ENCODE data around the gene CEMP1. TPM values are rescaled to one million over a fixed set of nuclear protein-coding genes. Genes with fewer than 3 reads are reported as not detected.

The CEMP1 gene
- total RNA-seq, 1 experiment from 2014 or later, result not detected

GRCh38 chr16:2526135-2526534 is 5.1 kb downstream of the CEMP1 start:
- Histone ChIP-seq H3K4me1 (ENCODE audit: insufficient read depth, low read length) (no peaks in the 10 kb centered on the region), H4K91ac (ENCODE audit: insufficient read length, low read depth, low read length) (no peak overlapping the region), H3T11ph (ENCODE audit: low read length) (no peak overlapping the region), H4K5ac (ENCODE audit: insufficient read length, low read depth, low read length) (no peak overlapping the region), H3K4me2 (ENCODE audit: insufficient read depth, insufficient read length, low read length) (no peak overlapping the region), H3K4ac (ENCODE audit: low read depth, low read length) (no peak overlapping the region), H2BK5ac (ENCODE audit: insufficient read length, low read length) (no peak overlapping the region), H3K9me3 (ENCODE audit: control insufficient read depth, low read depth, low read length) (no peaks in the 10 kb centered on the region), H3K79me2 (ENCODE audit: insufficient read depth, low read length) (no peaks in the 10 kb centered on the region), H2BK12ac (ENCODE audit: insufficient read length, low read depth, low read length) (no peak overlapping the region), H3K79me1 (ENCODE audit: insufficient read depth, low read depth, low read length, poor library complexity, severe bottlenecking) (peaks cover 2% of the 10 kb centered on the region), H3K18ac (ENCODE audit: insufficient read length, low read depth, low read length) (no peak overlapping the region), H2BK120ac (ENCODE audit: low read depth, low read length, poor library complexity, severe bottlenecking) (no peak overlapping the region), H3K14ac (ENCODE audit: insufficient read depth, low read length) (no peak overlapping the region), H3K23me2 (ENCODE audit: insufficient read length, low read depth, low read length, poor library complexity, severe bottlenecking) (no peaks in the 10 kb centered on the region), H3K27me3 (ENCODE audit: insufficient read depth, low read length) (no peaks in the 10 kb centered on the region), H3K23ac (ENCODE audit: insufficient read length, low read depth, low read length) (no peak overlapping the region), H3K56ac (ENCODE audit: insufficient read length, low read depth, low read length) (no peak overlapping the region), H3K27ac (ENCODE audit: insufficient read length, low read depth, low read length) (no peak overlapping the region), H4K8ac (replicated peaks; ENCODE audit: insufficient read length, low read depth, low read length) (no peak overlapping the region), H4K20me1 (ENCODE audit: control insufficient read depth, insufficient read depth, insufficient read length) (no peaks in the 10 kb centered on the region), H2AFZ (ENCODE audit: low read length) (no peak overlapping the region), H2BK15ac (ENCODE audit: low read depth, low read length) (no peak overlapping the region), H3K9ac (ENCODE audit: extremely low read depth, insufficient read length, low read length) (no peak overlapping the region), H2AK5ac (ENCODE audit: insufficient read length, low read length) (no peak overlapping the region), H2BK20ac (ENCODE audit: low read depth, low read length, poor library complexity, severe bottlenecking) (no peak overlapping the region)
- Mint-ChIP-seq H3K36me3 (ENCODE audit: insufficient read depth in 1 of 3, low read depth in 3 of 3) (peaks cover 5 to 50% (median 23%) of the 10 kb centered on the region in 3 experiments; a peak in 6 of 7 replicates), H3K9me3 (no peaks in the 10 kb centered on the region), H3K27me3 (ENCODE audit: low read depth) (no peaks in the 10 kb centered on the region; the same call in 1 of the 2 replicates), H3K27ac (no peak overlapping the region), H3K4me3 (no peak overlapping the region), H3K4me1 (peaks cover 4 to 8% of the 10 kb centered on the region in 2 experiments)
- no peak for DNase-seq
- WGBS (ENCODE audit: extremely low coverage, insufficient read length, low lambda C conversion rate), result no CpG with 5 or more reads among the region's 8 CpGs
- no peak for TF ChIP-seq CTCF (conservative IDR thresholded peaks at IDR 0.05)
